Endometrial microvascular endothelial cells (primary cell): ENCODE results near the gene SAMD4A. TPM values are rescaled to one million over a fixed set of nuclear protein-coding genes. Genes with fewer than 3 reads are reported as not detected.

Experiments used
- in situ Hi-C: cut with HindIII; loops from 2 replicates; pipeline ENCODE4 v1.10.0; 2017; ENCODE audit warnings: low sequenced_read_pairs, low pct_unique_long_range_greater_than_20kb; ENCODE audit errors: inconsistent ontology term
- total RNA-seq: library from RNA; depleted of rRNA; stranded (reverse); fragments of >200 nt; gene quantifications from one replicate; pipeline ENCODE4 v1.2.3, GENCODE V29; 2015; ENCODE audit errors: inconsistent ontology term

The SAMD4A gene
- total RNA-seq, 1 donor from 2014 or later = 36.1 TPM

DNA sequence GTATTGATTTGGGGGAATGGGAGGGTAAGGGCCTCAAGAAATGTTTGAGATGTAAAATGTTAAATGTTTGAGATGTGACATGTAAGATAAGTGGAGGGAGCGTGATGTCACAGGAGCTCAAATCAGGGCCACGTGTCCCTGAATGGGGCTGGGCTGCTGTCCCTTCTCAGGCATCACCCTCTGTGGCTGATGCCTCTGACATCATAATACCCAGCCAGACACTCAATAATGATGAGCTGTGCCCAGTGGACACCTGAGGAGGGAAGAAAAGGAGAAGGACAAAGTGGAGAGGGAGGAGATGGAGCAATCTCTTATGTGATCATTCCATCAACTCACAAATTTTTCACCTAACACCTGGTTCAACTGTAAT is 120.8 kb downstream of the SAMD4A start:
- in situ Hi-C loops = no loop called here

DNA sequence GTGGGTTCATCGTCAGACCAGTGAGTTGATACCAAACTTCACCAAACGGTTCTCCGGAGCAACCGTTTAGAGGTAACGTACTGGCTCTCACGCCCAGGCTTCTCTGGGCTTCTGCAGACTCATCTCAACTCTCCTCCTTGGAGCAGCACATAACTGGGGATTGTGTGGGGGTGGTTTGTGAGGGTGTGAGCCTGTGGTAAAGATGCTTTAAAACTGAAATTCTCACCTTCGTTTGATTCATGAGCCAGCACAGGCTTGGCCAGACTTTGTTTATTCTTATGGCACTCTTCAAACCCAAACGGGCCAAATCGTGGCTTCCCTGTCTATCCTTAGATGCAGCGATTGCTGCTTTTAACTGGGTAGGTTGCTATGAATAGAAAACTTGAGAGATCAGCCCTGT is 121.3 kb downstream of the SAMD4A start:
- in situ Hi-C loops = no loop called here

DNA sequence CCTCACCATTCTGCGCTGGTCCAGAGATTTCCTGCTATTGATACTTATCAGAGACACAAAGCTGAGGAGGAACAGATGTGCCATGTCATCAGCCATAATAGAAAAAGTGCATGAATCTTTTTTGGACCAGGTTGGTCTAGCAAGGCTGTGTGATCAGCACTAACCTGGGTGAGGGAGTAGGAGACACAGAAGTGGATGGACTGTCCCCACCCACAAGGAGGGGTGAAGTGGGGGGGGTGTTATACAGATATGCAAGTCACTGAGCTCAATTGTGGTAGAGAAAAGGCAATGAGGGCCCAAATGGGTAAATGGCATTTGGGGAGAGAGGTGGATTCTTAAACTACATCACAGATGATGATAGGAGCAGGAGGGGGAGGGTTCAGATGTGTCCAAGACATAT is 123.0 kb downstream of the SAMD4A start:
- in situ Hi-C loops = no loop called here

DNA sequence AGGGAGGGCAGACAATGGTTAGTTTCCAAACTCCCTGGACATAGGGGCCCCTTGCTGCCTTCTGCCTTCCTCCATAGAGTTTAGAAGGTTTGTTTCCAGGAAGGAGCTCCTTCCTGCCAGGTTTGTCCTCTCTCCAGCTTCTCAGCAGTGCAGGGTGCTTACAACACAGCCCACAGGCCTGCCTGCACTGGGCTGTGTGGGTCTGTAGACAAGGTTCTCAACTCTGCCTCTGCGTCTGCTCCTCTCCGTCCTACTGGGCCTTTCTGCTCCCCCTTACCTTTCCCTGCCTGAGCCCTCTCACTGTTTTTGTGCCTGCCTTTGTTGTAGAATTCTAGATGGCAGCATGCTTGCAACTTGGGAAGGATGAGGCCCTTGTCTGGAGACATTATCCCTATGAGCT is 124.0 kb downstream of the SAMD4A start:
- in situ Hi-C loops = no loop called here

DNA sequence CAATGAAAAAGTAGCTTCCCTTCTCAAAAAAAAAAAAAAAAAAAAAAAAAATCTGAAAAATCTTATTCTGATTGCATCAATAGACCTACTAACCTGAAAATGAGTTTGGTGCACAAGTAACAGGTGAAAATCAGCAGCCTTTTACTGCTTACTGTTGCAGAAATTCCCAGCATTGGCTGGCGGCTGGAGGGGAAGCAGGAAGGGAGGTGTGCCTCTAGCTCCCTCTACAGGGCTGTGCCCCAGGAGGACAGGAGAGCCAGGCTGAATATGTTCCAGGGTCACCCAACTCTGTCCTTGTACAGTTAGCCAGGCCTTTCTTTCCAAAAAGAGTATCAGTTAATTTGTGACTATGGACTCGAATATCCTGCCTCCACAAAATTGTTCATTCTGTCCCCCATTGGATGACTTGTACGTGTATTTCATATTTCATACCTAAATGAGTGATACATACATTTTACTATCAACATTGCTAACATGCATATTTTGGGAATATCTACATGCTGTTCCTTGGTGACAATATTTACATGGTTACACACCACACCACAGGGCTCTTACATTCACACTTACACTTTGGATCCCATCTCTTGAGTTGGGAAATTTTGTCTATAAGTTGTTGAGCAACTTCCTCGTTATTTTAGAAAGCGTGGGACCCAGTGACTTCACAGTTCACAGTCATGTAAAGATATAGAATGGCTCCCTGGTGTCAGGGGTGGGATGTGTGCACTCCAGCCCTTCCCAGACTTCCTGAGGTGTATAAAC is 124.8 kb downstream of the SAMD4A start:
- in situ Hi-C loops = no loop called here

DNA sequence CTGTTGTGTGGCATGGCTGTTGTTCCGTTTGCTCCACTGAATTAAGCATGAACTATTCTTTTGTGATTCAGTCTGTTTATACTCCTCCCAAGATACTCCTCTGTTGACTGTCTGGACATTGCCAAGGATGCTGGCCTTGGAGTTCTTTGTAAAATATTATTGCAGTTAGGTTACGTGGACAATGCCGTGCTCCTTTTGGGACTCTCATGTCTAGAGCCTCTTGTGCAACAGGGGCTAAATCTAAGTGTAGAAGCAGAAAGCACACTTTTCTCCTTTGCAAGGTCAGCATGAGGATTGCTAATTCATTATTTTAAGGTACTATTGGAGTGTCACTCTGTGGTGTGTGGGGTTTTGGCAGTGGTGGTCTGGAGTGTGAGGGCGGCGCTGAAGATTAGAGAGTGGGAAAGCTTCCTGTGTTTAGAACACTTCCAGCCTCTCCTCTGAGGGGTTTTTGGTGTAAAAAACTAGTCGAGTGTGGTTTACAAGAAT is 125.4 kb downstream of the SAMD4A start:
- in situ Hi-C loops = no loop called here

DNA sequence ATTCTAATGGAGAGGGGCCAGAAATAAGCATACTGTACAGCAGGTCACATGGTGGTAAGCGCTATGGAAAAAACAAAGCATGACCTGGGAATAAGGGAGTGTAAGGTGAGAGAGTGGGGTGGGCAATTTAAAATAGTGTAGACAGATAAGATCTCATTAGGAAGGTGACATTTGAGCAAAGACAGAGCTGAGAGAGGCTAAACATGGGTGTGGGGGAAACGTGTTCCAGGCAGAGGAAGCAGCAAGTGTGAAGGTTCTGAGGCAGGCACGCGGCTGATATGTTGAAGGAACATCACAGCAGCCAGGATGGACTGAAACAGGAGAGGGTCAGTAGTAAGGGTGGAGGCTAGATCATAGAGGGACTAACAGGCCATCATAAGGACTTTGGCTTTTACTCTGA is 126.8 kb downstream of the SAMD4A start:
- in situ Hi-C loops = no loop called here

DNA sequence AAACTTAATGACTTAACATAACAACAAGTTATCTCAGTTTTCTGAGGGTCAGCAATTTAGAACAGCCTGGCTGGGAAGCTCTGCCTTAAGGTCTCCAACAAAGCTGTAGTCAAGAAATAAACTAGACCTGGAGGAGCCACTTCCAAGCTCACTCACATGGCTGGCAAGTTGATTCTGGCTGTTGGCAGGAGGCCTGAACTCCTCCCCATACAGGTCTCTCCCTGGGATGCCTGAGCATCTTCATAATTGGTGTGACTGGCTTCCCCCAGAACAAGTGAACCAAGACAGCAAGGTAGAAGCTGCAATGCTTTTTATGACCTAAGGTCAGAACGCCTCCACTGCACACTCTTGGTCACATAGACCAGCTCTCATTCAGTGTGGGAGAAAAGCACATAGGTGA is 128.3 kb downstream of the SAMD4A start:
- in situ Hi-C loops = no loop called here

DNA sequence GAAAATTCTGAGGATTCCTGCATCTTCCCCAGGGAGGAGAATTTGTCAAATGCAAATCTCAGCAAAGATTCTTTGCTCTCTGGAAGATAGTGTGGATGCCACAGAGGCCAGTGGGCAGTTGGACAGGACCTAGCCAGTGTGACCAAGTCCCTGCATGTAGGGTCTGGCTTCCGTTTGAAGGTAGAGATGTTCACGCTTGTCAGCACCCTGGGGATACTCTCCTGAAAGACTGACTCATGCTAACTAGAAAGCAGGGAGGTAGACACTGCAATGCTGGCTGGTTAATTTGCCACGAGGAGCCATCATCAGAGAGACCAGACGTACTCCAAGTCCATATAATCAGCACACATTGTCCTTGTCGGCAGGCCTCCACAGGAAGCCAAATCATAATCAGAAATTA is 130.1 kb downstream of the SAMD4A start:
- in situ Hi-C loops = no loop called here

DNA sequence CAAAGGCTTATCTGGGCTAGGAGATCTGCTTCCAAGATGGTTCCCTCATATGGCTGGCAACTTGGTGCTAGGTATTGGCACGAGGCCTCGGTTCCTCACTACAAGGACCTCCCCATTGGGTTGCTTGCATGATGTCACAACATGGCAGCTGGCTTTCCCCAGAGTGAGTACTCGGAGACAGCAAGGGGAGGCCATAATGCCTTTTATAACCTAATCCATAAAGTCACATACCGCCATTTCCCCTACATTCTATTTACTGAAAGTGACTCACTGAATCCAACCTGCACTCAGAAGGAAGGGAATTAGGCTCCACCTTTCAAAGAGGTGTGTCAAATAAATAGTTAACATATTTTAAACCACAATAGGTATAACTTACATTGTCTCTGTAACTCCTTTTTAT is 130.9 kb downstream of the SAMD4A start:
- in situ Hi-C loops = no loop called here

DNA sequence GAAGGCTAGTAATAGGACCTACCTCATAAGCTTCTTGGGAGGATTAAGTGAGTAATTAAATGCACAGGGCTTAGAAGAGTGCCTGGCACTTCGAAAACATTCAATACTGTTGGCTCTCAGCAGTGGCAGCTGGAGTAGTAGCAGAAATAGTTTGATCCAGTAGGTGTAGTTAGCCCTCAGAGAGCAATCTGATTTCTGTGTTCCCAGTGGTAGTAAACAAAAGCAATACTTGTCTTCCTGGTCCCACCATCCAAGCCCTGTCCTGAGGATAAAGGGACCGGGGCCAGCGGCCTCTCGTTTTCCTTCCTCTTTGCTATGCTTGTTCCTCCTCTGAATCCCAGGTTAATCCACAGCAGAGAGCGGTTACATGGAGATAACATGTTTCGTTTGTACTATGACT is 131.6 kb downstream of the SAMD4A start:
- in situ Hi-C loops = no loop called here

DNA sequence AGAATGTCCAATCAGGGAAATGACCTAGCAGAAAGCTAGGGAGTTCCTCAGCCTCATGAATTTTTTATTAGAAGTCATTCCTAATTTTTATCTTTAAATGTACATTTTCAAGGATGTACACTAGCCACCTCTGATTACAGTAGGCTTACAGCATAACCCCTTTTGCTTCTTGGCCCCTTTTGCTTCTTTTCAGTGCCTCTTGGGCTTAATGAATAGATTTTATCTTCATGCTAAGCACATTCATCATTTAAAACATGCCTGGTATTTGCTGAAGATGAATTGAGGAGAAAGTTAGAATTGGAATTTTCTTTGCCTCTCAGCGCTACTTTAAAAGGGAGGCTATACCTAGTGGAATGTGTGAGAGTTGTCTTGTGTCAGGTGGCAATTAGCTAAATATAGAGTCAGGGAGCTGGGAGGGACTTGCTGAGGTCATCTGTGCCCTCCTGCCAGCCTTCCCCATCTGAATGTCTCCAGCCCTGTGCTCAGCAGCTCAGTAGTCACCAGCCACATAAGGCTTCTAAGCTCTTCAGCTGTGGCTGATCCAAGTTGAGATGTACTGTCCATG is 132.1 kb downstream of the SAMD4A start:
- in situ Hi-C loops = no loop called here

DNA sequence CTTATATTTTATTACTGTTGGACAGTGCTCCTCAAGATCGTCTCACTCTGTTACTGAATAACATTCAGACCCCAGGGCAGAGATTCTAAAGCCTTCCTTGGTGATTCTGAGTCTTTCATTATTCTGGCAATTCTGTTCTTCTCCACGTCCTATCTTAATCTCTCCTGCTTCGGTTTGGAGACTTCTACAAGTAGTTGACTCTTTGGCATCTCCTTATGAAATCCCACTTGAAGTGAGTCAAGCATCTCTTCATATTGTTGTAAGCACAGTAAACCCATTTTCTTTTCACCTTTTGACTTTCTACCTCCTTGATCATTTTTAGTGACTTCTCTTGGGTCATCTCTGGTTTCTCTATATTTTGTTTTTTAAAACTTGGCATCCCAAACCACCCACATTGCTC is 132.8 kb downstream of the SAMD4A start:
- in situ Hi-C loops = no loop called here

DNA sequence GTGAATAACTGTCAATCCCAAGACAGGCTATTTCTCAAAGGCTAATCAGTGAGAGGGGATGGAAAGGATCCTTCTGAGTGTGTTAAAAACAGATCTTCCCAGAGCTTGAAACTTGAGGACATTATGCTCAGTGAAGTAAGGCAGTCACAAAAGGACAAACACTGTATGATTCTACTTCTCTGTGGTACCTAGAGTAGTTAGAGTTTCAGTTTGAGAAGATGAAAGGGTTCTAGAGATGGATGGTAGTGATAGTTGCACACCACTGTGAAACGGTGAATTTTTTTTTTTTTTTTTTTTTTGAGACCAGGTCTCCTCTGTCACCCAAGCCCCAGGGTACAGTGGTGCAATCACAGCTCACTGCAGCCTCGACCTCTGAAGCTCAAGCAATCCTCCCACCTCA is 133.8 kb downstream of the SAMD4A start:
- in situ Hi-C loops = no loop called here

DNA sequence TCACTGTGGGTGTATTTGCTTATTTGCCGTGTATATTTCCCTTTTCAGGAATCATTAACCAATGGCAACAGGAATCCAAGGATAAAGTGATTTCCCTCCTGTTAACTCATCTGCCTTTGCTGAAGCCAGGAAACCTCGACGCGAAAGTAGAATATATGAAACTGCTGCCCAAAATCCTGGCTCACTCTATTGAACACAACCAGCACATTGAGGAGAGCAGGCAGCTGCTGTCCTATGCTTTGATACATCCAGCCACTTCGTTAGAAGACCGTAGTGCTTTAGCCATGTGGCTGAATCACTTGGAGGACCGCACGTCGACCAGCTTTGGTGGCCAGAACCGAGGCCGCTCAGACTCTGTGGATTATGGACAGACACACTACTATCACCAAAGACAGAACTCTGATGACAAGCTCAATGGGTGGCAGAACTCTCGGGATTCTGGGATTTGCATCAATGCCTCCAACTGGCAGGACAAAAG is 135.1 kb downstream of the SAMD4A start:
- in situ Hi-C loops = no loop called here

DNA sequence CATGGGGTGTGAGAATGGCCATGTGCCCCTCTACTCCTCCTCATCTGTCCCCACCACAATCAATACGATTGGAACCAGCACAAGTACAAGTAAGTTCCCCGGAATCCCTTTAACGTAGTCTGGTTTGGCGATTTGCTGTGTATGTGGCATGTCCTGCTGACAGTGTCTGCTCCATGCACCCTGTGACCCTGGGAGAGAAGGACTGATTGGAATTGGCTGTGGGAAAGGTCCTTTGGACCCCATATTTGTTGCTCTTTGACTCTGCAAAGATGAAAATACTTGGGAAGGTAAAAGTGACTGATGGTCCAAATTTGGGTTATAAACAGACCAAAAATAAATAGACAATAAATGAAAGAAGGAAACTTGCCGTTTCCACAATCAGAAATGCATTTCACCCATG is 135.6 kb downstream of the SAMD4A start:
- in situ Hi-C loops = no loop called here

DNA sequence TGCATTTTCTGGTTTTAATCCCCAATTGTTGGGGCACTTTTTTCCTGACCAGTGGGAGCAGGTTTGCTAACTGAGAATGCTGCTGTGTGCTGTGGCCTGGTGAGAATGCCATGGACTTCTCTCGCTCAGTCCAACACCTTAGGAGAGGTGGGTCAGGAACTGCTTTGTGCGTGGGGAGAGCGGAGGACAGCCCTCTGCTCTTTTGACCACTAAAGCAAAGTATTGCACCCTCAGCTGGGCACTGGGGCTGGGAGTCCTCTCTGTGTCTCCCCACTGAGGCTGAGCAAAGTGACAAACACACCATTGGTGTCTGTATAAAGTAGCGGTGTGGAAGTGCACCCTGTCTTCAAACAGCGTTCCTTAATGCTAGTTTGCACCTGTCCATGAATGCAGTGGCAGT is 136.2 kb downstream of the SAMD4A start:
- in situ Hi-C loops = no loop called here

DNA sequence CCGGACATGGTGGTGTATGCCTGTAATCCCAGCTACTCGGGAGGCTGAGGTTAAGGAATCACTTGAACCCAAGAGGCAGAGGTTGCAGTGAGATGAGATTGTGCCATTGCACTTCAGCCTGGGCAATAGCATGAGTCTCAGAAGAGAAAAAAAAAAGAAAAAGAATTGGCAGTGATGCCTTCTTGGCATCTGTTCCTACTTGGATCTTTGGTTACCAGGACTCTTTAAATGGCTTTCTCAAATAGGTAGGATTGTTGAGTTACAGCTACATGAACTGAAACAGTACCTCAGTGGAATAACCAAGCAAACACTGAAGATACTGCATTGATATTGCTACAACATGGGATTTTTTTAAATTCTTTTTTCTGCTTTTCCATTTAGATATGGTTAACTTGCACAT is 136.8 kb downstream of the SAMD4A start:
- in situ Hi-C loops = no loop called here

DNA sequence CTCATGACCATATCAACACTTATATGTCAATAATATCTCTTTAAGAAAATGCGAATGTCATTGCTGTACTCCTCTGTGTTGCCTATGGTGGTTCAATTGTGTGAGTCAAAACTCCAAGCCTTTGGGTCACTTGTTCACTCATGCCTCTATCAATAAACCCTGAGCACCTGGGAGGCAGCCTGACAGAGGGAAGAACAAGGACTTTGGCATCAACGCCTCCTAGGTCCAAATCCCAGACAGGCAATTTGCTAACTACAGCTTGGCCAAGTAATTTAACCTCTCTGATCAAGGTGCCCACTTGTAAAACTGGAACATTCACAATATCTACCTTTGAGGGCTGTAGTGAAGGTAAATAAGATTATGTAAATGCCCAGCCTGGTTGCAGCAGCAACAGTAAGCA is 137.8 kb downstream of the SAMD4A start:
- in situ Hi-C loops = no loop called here

DNA sequence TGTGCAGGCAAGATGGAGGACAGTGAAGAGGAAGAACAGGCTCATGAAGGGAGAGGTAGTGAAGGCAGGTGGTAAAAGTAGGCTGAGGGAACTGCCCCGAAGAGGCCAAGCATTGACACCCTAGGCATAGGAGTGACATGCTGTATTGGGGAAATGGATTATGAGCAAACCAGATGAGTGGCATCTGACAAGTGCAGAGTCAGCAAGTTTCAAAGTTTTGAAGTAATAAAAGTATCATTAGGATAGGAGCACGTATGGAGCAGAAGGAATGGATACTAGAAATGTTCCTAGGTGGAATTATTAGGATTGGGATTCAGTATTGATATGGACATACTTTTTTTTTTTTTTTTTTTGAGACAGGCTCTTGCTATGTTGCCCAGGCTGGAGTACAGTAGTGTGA is 139.8 kb downstream of the SAMD4A start:
- in situ Hi-C loops = no loop called here

DNA sequence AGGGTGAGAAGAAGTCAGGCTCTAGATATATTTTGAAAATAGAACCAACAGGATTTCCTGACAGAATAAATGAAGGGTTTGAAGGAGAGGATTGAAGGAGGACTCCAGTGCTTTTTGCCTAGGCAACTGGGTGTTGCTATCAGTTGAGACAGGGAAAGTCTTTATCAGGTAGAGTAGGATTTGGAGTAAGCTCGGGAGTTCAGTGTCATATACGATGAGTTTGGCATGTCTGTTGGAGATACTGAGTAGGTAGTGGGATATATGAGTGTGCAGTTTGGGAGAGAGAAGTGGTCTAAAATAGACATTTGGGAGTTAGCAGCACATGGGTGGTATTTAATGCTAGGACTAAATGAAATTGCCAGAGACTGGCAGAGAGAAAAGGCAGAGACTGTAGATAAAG is 141.2 kb downstream of the SAMD4A start:
- in situ Hi-C loops = no loop called here
